NCI-H510A (cell line): ENCODE results near the gene TEX51.

Experiments
- DNase-seq: peaks from one replicate; lab custom pipeline; 2025; lab: John Stamatoyannopoulos, UW

The TEX51 gene

DNA sequence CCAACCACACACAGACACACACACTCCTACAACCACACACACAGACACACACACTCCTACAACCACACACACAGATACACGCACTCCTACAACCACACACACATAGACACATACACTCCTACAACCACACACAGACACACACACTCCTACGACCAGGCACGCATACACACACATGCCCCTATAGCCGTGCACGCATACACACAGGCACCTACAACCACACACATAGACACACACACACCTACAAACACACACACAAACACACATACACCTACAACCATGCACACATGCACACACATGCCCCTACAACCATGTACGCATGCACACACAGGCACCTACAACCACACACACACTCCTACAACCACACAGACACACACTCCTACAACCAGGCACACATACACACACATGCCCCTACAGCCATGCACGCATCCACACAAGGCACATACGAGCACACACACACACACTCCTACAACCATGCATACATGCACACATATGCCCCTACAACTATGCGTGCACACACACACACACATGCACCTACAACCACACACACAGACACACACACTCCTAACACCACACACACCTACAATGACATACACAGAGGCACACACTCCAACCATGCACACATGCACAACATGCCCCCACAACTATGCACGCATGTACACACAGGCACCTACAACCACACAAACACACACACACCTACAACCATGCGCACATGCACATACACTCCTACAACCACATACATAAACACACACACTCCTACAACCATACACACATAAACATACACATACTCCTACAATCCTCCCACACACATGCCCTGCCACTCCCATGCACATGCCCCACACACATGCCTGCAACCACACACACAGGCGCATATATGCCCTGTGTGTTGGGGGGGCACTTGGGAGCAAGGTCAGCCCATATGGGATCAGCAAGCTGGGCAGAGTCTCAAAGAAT lies 19.1 kb upstream of the TEX51 start:
- DNase-seq, result no peak

DNA sequence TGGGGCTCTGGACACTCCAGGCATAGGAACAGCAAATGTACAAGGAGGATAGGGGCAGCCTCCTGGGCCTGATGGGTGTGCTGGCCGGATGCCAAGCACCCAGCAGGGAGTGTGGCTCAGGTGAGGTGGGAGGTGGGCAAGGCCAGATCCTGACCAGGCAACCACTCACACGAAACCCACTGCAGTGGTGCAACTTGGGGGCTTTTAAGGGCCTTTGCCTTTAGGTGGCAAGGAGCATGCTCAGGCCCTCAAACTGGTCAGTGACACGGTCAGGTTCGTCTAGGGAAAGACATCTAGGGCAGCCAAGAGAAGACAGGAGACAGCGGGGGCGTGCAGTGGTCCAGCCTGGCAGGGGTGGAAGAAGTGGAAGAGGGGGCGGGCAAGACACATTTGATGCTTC lies 18.4 kb upstream of the TEX51 start:
- DNase-seq, result no peak

DNA sequence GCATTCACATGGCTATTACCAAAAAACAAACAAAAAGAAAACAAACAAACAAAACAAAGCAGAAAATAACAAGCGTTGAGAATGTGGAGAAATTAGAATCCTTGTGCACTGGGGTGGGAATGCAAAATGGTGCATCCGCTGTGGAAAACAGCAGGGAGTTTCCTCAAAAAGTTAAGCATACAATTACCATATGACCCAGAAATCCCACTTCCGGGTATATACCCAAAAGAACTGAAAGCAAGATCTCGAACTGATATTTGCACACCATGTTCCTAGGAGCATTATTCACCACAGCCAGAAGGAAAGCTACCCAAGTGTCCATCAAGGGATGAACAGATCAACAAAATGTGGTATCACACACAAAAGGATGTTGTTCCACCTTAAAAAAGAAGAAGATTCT lies 17.9 kb upstream of the TEX51 start:
- DNase-seq, result no peak

DNA sequence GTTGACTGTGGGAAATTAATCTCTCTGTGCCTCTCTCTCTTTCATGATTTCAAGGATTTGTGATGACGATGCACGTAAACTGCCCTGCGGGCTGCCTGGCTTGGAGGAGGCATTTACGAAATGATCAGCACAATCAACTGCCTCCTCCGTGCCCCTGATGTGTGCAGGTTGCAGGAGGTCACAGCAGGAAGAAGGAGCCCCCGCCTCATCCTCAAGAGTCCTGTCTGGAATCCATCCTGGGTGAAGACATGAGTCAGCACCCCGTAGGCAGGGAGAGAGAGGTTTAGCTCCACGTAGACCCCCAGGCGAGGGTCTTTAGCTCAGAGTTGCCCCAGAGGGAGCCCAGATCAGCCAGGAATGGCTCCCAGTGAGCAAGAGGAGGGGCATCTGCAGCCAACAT lies 17.1 kb upstream of the TEX51 start:
- no peak for DNase-seq

DNA sequence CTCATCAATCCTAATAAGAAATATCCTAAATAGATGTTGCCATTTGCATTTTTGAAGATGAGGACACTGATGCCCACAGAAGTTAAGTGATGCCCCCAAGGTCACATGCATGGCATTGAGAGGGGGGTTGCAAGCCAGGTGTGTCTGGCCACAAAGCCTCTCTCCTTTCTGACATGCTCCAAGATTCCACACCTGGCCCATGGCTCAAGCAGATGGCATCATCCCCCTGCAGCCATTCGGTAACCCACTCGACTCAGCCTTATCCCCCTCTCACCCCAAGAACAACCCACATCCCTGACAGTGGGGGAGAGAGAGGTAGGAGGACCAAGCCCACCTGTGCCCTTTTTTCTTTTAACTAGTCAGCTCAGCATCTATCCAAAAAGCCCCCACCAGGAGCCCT lies 16.5 kb upstream of the TEX51 start:
- no peak for DNase-seq

DNA sequence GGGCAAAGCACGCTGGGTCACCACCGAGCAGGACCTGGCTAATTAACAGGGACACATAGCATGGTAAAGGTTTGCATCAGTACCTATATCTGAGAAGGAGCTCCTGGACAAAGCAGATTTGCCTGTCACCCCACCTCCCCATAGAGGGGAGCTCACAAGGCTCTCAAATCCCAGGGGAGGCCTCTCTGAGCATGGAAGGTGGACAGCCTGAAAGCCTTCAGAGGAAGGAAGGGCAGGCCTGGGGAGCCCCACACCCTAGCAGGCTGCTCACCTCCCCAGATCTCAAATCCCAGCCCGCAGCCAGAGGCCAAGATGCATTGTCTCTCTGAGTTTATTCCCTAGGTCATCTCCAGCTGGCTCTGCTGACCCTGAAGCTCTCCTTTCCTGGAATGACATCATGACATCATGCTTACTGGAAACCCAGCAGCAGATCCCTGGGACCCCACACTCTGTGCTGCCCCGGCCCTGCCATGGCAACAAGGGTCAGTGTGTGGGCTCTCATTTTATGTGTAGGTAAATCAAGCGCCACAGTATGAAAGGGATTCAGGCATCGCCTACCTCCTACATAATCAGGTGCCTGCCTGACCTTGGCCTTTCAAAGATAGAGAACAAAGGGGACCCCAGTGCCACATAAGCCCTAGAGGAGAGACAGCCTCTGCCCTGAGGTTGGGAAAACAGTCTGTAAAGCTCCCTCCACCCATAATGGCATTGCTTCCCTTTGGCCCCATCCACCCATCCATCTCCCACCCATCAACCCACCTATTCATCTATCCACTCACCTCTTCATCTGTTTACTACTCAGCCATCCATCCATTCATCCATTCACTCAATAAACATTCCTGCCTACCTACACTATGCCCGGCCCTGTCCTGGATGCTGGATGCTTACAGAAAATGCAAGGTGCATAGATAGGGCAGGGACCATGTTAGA lies 15.7 kb upstream of the TEX51 start:
- DNase-seq, result no peak

DNA sequence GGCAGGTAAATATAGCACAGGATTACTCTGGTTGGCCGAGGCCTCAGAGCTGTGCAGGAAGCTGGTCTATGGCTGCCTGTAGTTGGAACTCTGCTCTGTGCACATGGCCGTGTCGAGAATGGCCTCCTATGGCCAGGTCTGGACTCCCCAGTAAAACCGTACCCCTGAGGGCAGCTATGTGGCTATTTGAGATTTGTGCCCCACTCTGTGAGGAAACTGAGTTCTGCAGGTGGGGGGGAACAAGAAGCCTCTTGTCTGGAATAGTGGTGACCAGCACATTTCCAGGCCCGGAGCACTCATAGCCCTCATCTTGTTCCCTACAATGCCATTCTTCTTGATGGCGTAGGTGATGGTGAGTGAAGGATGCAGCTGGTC lies 15.0 kb upstream of the TEX51 start:
- no peak for DNase-seq

DNA sequence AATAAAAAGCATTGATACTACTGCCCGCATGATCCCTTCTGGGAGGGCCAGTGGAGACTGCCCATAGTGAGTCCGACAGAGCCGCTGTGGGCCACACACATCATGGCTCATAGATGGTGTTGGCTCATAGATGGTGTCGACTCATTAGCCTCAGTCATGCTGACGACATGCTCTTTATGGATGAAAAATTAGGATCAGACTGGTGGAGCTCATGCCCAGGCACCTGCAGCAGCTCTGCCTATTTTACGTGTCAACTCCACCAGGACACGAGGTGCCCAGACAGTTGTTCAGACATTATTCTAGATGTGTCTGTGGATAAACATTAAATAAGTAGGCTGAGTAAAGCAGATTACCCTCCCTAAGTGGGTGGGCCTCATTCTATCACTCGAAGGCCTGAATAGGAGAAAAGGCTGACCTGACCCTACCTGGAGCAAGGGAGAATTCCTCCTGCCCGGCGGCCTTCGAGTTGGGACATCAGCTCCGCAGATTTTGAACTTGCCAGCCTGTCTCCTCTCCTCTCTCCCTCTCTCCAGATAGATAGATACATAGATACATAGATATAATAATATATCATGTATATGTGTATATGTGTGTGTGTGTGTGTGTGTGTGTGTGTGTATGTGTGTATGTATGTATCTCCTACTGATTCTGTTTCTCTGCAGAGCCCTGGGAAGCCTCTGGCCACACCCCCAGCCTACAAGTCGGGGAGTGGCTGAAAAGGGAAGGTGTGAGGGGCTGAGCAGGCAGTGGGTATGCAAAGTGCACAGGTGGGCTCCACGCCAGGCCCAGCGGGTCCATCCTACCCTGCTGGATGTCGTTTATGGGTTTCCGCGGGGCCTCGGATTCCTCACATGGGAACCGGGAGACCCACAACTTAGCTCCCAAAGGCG lies 13.6 kb upstream of the TEX51 start:
- no peak for DNase-seq

DNA sequence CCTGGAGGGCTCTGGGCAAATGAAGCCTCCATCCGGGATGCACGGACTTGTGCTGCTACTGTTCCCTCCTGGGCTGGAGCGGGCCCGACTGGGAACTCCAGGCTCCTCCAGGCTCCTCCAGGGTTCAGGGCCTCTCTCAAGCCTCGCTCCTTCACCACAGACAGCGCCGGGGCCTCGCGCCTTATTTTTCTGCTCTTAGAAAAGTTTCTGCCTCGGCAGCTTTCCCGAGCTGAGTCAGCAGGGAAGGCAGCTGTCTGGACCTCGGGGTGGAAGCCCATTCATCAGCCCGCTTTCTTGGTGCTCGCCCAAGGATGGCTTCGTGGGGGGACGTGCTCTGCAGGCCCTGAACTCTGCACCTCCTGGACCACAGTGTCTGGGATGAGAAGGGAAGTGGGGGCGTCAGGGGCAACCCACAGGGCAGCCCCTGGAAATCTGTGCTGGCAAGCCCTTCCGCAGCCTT lies 12.9 kb upstream of the TEX51 start:
- DNase-seq, result no peak

DNA sequence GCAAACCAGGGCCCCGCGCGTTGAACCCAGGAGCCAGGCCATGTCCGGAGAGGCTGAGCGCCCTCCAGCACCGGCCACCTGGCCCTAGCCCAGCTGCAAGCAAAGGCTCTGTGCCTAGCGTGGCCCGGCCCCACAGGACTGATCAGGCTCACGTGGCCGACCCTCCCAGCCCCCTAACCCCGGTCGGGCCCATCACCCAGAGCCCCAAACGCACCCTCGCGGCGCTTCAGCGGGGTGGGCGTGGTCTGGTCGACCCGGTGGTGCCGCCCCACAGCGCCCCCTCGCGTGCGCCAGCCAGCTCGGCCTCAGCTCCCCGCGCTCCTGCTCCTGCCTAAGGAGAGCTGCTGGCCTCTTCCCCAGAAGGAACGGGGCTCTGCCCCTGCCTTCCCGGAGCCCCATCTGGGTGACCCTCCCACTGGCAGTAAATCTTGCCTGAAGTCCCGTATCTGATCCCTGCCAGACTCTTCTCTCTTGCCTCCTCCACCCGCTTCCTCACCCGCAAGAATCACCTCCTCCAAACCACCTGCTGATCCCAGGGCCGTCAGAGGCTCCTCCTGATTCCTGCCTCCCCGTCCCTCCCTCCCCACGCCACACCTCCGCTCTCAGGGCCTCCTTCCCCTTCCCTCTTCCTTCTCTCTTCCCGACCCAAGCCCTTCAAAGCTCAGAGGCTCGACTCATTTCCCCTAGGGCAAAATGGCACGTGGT lies 12.3 kb upstream of the TEX51 start:
- no peak for DNase-seq

DNA sequence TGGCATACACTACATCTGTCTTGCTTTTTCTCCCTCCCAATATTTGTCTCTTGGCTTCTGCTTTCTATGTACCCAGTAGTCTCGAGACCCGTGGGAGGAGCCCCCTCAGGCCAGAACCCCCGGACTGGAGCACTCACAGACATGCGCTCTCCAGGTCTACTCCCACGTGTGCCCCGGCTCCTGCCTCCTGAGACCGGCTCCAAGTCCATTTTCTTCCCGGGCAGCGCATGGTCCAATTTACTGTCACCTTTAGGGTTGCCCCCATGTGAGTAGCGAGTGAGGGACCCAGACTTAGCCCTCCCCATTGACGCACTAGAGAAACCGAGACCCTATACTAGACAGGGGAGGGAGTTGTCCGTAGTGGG lies 11.8 kb upstream of the TEX51 start:
- no peak for DNase-seq

DNA sequence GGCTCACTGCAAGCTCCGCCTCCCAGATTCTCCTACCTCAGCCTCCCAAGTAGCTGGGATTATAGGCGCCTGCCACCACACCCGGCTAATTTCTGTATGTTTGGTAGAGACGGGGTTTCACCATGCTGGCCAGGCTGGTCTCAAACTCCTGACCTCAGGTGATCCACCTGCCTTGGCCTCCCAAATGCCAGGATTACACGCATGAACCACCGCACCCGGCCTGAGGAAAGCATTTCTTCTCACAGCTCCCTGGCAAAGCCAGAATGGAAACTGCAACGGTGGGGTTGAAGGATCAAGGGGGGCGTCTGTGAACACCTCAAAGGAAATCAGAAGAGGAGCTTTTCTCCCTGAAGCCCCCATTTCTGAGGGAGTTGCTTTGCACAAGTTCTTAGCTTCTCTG lies 11.2 kb upstream of the TEX51 start:
- DNase-seq, result no peak

DNA sequence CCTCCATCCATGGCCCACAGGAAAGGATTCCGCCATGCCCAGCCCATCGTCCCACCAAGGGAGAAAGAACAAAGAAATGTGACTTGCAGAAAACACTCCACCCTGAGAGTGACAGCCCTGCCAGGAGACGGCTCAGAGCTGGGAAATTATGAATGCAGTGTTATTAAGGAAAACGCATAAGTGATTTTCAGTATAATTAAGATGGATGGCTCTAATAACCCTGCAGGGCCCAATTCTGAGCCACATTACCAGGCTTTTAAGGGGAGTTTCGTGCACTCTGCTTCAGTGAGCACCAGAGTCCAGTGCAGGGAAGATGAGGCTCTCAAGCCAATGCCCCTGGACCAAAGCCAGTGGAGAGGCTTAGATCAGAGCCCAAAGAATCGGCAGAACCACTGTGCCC lies 10.6 kb upstream of the TEX51 start:
- no peak for DNase-seq

DNA sequence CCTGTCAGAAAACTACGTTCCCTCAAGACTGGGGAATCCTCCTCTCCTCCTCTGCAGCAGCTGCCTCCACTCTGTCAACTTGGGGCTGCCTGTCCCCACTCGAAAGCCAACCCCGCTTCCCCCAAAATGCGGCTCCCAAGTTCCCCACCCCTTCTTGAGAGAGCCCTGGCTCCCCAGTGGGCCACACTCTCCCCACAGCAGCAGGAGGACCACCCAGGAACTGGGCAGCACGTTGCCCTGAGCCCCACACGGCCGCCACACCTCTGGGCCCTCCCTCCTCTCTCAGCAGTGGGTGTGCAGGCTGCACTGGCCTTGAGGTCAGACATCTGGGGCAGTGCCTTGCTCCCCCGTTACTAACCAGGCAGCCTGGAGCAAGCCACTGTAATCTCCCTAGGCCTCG lies 9.6 kb upstream of the TEX51 start:
- no peak for DNase-seq

DNA sequence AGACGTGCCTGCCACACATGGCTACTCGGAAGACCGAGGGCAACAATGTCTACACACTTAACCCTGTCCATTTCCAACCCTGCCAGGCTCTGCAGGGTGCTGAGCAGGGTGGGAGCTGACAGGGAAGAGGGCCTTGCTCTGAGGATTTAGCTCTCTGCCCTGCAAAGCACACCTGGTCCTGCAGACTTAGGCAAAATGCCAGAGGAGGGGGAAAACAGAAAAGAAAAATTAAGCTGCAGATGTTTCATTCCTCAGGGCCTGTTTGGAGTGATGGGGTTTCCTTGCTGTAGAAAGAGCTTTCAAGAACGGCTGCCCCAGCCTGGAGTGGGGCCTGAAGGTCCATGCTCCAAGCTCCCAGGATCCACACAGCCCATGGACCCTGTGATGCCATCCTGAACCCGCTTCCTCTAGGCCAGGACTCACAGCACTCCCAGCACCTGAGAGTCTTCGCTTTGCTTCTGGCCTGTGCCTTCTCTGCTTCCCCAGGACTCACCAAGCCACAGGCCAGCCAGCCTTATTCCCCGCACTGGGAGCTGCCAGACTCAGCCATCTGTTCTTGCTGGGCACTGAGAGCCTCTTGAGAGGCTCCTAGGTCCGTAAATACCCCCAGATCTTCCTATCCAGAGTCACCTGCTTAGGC lies 9.1 kb upstream of the TEX51 start:
- DNase-seq, result no peak

DNA sequence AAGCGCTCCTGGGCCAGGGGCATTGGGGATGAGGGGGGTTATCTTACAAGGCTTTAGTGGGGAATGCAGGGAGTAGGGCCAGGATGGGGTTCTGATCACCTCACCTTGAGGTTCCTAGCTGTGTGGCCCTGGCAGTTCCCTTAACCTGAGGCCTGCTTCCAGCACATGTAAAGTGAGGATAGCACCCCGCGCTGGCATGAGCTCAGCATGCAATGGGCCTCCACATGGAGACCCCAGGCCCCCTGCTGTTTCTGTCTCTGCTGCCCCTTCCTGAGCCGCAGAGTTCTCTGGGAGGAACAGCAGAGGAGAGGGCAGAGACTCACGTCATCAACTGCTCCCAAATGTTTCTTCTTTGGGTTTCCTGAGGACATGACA lies 8.6 kb upstream of the TEX51 start:
- no peak for DNase-seq

DNA sequence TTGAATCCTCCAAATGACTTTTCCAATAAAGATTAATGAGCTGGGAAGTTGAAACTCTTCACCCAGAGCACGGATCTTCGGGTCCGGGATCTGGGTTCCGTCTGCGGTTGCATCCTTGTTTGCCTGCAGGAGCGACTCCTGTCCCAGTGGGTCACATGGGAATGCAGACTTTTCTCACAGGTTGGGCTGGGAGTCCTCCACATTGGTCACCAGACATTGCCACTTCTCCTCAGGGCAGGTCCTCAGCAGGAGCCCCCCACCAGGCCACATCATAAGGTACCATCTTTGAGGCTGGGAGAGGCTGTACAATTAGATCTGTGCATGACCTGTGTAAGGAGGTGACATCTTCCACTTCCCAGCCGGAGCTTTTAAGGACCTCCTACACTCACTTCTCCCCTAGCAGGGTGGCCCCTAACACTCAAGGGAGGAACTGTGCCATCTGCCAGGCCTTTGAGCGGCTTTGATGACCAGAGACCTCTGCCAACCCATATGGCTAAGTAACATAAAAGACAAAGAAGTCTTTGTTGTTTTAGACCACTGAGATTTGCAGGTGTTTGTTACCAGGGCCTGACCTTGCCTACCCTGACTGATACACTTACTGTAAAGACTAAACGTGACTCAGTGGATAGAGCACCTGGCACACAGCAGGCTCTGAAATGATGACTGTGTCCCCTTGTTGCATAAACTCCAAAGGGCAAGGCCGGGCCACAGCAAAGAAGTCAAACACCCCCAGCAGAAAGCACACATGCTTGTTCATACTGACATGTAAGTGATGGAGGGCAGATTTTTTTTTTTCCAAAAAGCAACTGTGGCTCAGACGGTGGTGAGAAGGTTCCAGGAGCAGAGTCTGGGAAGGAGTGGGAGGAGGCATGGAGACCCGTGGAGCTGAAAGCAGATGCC lies 7.9 kb upstream of the TEX51 start:
- DNase-seq, result no peak

DNA sequence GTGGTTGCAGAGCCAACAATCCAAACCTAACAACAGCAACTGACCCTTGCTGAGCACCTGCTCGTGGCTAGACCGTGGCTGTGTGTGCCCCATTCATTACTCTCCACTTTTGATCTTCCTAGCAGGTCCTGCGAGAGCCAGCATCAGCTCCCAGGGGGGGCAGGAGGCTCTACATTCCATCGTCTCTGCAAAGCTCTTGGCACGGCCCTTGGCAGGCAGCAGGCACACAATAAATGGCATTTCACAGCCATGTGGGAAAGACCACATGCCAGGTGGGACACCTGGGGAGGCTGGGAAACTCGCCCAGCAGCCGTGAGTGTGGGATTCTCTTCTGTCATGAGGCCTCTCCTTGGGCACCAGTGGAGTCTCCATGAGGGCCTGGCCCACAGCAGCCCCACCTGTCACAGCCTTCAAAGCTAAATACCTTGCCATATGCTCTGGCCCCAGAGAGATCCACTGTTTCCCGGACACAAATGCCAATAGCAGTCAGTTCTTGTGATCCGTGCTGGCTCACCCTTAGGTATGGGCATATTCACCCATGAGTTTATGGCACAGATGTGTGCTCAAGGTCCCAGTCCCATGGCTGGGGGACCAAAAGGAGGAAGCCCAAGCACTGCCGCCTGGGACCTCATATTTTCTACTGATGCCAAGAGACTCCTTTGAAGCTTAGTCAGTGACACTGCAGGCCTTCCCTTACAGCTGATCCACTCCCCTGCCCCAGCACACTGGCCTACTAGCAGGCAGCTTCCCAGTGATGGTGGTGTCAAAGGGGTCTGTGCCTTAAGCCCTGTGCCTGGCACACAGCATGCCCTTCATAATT lies 6.8 kb upstream of the TEX51 start:
- DNase-seq, result no peak

DNA sequence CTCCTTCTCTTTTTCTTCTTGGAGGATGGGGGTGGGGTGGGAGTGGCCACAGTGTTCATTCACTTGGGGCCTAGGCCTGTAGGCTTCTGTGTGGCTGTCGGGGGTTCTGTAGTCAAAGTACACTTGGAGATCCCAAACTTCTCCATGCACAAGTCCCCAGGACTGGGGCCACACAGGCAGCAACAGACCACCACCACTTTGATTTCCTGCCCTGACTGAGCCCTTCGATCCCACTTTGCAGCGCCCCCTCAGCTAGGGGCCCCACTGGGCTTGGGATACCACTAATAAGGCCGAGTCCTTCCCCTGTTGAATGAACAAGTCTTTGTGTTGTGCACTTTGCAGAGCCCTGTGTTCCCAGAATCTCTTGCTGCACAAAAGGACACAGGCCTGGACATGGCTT lies 5.5 kb upstream of the TEX51 start:
- DNase-seq, result no peak
